A673 (cell line): ENCODE results near the gene DAP3.

Experiments
- CTCF ChIP-seq: fragments of 300-800, 200-600 bp; sonication (generic); conservative IDR thresholded peaks from 2 replicates; pipeline ENCODE4 v1.5.1; 2017; ENCODE audit warnings: low read depth, mild to moderate bottlenecking, antibody characterized with exemption, low read length, moderate library complexity, mixed read lengths
- EZH2 ChIP-seq: fragments of 200-600 bp; sonication (generic); IDR thresholded peaks from 2 replicates; pipeline ENCODE4 v1.6.1; 2017; ENCODE audit warnings: borderline replicate concordance, low read depth, mild to moderate bottlenecking, mixed read lengths, antibody characterized with exemption, low read length; ENCODE audit not compliant: poor library complexity, severe bottlenecking

- TF ChIP-seq CTCF (no peak), EZH2 (no peak)
These were observed 9.6 kb downstream of the DAP3 start for GRCh38 chr1:155698382-155699038.
